Measurements from ENCODE around the gene SLC4A1AP.
A peak's percentile ranks its signal among the peaks of the same experiment; 100 is the strongest.

The SLC4A1AP gene

GRCh38 chr2:27704342-27704876 lies 40.7 kb downstream of the SLC4A1AP start:
- no peak overlapping the region for H3K4me3 ChIP-seq (ENCODE audit: low read length)
- no peak for DNase-seq (ENCODE audit: low read depth)
- TF ChIP-seq, protein P1, sequence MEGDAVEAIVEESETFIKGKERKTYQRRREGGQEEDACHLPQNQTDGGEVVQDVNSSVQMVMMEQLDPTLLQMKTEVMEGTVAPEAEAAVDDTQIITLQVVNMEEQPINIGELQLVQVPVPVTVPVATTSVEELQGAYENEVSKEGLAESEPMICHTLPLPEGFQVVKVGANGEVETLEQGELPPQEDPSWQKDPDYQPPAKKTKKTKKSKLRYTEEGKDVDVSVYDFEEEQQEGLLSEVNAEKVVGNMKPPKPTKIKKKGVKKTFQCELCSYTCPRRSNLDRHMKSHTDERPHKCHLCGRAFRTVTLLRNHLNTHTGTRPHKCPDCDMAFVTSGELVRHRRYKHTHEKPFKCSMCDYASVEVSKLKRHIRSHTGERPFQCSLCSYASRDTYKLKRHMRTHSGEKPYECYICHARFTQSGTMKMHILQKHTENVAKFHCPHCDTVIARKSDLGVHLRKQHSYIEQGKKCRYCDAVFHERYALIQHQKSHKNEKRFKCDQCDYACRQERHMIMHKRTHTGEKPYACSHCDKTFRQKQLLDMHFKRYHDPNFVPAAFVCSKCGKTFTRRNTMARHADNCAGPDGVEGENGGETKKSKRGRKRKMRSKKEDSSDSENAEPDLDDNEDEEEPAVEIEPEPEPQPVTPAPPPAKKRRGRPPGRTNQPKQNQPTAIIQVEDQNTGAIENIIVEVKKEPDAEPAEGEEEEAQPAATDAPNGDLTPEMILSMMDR (conservative IDR thresholded peaks at IDR 0.05; ENCODE audit: low read depth, low read length) = no peak

DNA sequence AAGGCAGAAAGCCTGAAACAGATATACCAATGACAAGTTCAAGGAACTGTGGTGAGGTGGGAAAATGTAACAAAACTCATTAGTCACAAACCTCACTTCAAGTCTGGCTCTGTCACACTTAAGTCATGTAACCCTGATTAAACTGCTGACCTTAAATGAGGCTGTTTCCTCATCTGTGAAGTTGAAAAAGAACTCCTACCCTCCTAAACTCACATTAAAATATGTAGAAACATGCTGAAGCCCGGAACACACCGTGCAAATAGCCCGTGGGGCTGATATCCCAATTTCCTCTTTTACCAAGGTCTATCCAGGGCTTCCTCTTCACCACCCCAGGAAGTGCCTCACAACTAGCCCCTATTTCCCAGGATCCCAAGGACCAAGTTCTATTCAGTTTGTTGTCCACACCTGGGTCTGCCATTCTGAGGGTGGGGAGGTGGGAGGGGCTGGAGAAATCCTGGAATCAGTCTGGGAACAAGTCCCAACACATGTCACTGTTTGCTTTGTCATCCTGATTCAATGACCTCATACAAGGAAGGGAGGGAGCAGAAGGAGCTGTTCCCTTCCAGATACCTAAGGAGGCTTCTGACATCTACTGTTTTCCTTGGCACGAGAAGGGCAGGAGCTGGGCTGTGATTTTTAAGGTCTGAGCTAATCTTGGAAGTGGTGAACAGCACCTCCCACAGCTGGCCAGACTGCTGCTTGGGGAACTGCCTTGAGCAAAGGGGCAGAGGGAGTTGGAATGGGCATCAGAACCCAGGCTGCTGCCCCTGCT lies 42.3 kb downstream of the SLC4A1AP start:
- DNase-seq (ENCODE audit: low read depth) = peak; percentile 79
- TF ChIP-seq, protein P1 (conservative IDR thresholded peaks at IDR 0.05; ENCODE audit: low read depth, low read length) = peak; percentile 2
- H3K4me3 ChIP-seq (ENCODE audit: low read length) = no peak overlapping the region

GRCh38 chr2:27707462-27708256 lies 44.0 kb downstream of the SLC4A1AP start:
- TF ChIP-seq, protein P1 (conservative IDR thresholded peaks at IDR 0.05; ENCODE audit: low read depth, low read length) = no peak
- DNase-seq (ENCODE audit: low read depth) = no peak
- H3K4me3 ChIP-seq (ENCODE audit: low read length) = no peak overlapping the region

DNA sequence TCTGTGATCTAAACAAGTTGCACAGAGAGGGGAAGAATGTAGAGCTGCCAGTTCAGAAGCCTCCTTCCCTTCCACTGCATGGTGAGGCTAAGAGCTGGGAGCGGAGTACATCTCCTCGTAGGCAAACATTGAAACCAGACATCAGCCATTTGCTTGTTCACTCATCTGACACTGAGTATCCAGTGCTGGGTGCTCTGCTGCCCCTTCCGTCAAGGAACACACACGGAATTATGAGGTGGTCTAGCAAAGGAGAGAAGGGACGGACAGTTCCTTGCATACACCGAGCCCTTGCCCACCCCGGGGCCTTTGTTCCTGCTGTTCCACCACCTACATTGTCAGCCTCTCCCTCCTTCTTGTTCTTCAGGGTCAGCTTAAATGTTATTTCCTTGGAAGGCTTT lies 44.6 kb downstream of the SLC4A1AP start:
- H3K4me3 ChIP-seq (ENCODE audit: low read length) = no peak overlapping the region
- TF ChIP-seq, protein P1 (conservative IDR thresholded peaks at IDR 0.05; ENCODE audit: low read depth, low read length) = no peak
- DNase-seq (ENCODE audit: low read depth) = no peak

DNA sequence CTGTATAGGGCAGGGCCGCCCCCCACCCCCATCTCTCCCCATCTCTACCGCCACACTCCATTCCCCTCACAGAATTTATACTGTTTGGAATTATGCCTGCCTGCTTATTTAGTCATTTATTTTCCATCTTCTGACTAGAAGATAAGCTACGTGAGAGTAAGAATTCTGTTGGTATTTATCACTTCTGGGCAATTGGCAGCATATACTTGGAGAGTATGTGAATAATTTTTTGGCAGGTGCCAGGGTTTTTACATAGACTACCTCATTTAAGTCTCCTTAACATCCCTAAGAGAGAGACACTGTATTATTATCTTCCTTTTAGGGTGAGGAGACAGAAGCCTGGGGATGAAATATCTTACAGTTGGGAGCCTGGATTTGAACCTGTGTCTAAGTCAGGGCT lies 45.0 kb downstream of the SLC4A1AP start:
- DNase-seq (ENCODE audit: low read depth) = no peak
- TF ChIP-seq, protein P1 (conservative IDR thresholded peaks at IDR 0.05; ENCODE audit: low read depth, low read length) = no peak
- H3K4me3 ChIP-seq (ENCODE audit: low read length) = no peak overlapping the region

DNA sequence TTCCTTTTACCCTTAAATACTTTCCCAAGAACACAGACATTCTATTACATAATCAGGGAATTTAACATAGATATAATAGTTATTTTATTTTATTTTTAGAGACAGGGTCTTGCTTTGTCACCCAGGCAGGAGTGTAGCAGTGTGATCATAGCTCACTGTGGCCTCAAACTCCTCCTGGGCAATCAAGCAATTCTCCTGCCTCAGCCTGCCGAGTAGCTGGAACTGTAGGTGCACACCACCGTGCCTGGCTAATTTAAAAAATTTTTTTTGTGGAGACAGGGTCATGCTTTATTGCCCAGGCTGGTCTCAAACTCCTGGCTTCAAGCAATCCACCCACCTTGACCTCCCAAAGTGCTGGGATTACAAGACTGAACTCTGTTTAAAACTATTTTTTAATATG lies 45.6 kb downstream of the SLC4A1AP start:
- H3K4me3 ChIP-seq (ENCODE audit: low read length) = no peak overlapping the region
- TF ChIP-seq, protein P1 (conservative IDR thresholded peaks at IDR 0.05; ENCODE audit: low read depth, low read length) = no peak
- DNase-seq (ENCODE audit: low read depth) = no peak

All from retinal pigment epithelial cell (primary cell).